T-helper 22 cell (primary cell): ENCODE measurements around the gene TAOK3.
"Not testable (repeated sequence)": the region's sequence is repeated elsewhere in the genome, so short reads cannot be mapped to it uniquely, and the experiment has no call there.

Experiments used
- DNase-seq: peaks from one replicate; pipeline ENCODE4 v3.0.0-alpha.2; 2020; ENCODE audit warnings: low read depth

TAOK3 gene

GRCh38 chr12:118337194-118337838, 35.4 kb downstream of the TAOK3 start:
- DNase-seq: no peak

GRCh38 chr12:118336123-118336522, 36.6 kb downstream of the TAOK3 start:
- no peak for DNase-seq

GRCh38 chr12:118334939-118335567, 37.7 kb downstream of the TAOK3 start:
- no peak for DNase-seq

GRCh38 chr12:118334241-118334640, 38.5 kb downstream of the TAOK3 start:
- no peak for DNase-seq

GRCh38 chr12:118332511-118332910, 40.2 kb downstream of the TAOK3 start:
- DNase-seq: no peak

GRCh38 chr12:118330421-118331018, 42.2 kb downstream of the TAOK3 start:
- DNase-seq: no peak

- no peak for DNase-seq
Measured at GRCh38 chr12:118328486-118329330, 44.0 kb downstream of the TAOK3 start.

- no peak for DNase-seq
Measured at GRCh38 chr12:118327391-118327790, 45.3 kb downstream of the TAOK3 start.

- DNase-seq: no peak
Measured at GRCh38 chr12:118326991-118327390, 45.7 kb downstream of the TAOK3 start.

GRCh38 chr12:118325081-118325480, 47.6 kb downstream of the TAOK3 start:
- DNase-seq: no peak

GRCh38 chr12:118319627-118320026, 53.1 kb downstream of the TAOK3 start:
- DNase-seq: no peak

GRCh38 chr12:118318744-118319143, 54.0 kb downstream of the TAOK3 start:
- no peak for DNase-seq

GRCh38 chr12:118317729-118318128, 55.0 kb downstream of the TAOK3 start:
- DNase-seq: no peak

GRCh38 chr12:118315821-118316220, 56.9 kb downstream of the TAOK3 start:
- DNase-seq: no peak

- no peak for DNase-seq
Measured at GRCh38 chr12:118312578-118312977, 60.1 kb downstream of the TAOK3 start.

GRCh38 chr12:118311666-118312065, 61.0 kb downstream of the TAOK3 start:
- DNase-seq: no peak

- DNase-seq: no peak
Measured at GRCh38 chr12:118310320-118310719, 62.4 kb downstream of the TAOK3 start.

- DNase-seq: not testable (repeated sequence)
Measured at GRCh38 chr12:118308006-118308405, 64.7 kb downstream of the TAOK3 start.

GRCh38 chr12:118307069-118307954, 65.4 kb downstream of the TAOK3 start:
- DNase-seq: no peak

GRCh38 chr12:118304093-118304492, 68.6 kb downstream of the TAOK3 start:
- DNase-seq: no peak

- DNase-seq: no peak
Measured at GRCh38 chr12:118302053-118302452, 70.7 kb downstream of the TAOK3 start.
